ENCODE data around the gene ABCD1. TPM values are rescaled to one million over a fixed set of nuclear protein-coding genes. Genes with fewer than 3 reads are reported as not detected.

The ABCD1 gene
- total RNA-seq, 6 experiments from 2014 or later, result 8.0 to 20.8 (median 10.9) TPM

DNA sequence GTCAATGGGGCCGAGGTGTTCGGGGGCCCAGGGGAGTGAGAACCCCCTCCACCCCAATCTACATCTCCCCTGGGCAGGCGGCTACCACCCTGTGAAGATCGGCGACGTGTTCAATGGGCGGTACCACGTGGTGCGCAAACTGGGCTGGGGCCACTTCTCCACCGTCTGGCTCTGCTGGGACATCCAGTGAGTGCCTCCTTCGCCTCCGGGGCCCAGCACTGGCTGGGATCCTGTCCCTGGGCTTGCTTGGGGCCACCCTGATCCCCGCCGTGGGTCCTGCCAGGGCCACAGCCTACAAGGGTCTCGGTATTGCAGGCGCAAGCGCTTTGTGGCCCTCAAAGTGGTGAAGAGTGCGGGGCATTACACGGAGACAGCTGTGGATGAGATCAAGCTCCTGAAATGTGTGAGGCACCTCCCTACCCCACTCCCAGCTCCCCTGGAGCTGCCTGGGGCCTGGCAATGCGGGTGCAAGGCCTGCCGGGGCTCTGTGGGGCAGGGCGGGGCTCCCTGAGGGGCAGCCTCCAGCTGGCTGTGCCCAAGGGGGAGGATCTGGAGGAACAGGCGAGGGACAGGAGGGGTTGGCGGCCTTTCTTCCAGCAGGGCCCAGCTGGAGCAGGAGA lies 56.9 kb downstream of the ABCD1 start:
- 73% methylated on average over 9 of the region's 24 CpGs for WGBS (ENCODE audit: insufficient coverage, low coverage, low lambda C conversion rate, missing lambda C conversion rate)
- no peaks in the 10 kb centered on the region for H3K9me3 ChIP-seq
- TF ChIP-seq POLR2A (IDR thresholded peaks at IDR 0.05), result no peak
- TF ChIP-seq, protein P1, sequence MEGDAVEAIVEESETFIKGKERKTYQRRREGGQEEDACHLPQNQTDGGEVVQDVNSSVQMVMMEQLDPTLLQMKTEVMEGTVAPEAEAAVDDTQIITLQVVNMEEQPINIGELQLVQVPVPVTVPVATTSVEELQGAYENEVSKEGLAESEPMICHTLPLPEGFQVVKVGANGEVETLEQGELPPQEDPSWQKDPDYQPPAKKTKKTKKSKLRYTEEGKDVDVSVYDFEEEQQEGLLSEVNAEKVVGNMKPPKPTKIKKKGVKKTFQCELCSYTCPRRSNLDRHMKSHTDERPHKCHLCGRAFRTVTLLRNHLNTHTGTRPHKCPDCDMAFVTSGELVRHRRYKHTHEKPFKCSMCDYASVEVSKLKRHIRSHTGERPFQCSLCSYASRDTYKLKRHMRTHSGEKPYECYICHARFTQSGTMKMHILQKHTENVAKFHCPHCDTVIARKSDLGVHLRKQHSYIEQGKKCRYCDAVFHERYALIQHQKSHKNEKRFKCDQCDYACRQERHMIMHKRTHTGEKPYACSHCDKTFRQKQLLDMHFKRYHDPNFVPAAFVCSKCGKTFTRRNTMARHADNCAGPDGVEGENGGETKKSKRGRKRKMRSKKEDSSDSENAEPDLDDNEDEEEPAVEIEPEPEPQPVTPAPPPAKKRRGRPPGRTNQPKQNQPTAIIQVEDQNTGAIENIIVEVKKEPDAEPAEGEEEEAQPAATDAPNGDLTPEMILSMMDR (IDR thresholded peaks at IDR 0.05), result no peak
- DNase-seq (no peak), ATAC-seq (peak in 1 of 4 donors; percentile 10)
- H3K27me3 ChIP-seq, result no peaks in the 10 kb centered on the region
- intact Hi-C loops (cut with DNase I), result no loop called here
- peaks cover 0 to 7% (median 2%) of the 10 kb centered on the region in 4 donors for H3K36me3 ChIP-seq
- no peak overlapping the region for H3K27ac ChIP-seq
- H3K4me1 ChIP-seq, result no peaks in the 10 kb centered on the region
- no peak overlapping the region for H3K4me3 ChIP-seq

DNA sequence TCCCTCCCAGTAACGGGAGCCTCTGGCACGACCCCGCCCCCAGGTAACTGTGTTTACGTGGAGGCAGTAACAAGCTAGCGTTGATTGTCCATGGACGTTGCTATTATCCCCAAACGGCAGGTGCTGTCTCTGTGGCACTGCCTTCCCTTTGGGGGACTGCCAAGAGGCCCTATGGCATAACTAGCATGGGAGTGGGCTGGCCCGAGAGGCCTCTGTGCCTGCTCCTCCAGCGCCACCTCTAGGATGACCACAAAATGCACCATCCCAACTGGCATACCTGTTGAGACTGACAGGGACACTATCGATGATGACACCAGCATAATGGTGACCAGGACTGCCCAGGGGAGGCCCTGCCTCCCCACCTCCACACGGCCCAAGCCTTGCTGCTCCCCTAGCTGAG lies 57.7 kb downstream of the ABCD1 start:
- Histone ChIP-seq H3K27me3 (no peaks in the 10 kb centered on the region), H3K9me3 (no peaks in the 10 kb centered on the region), H3K4me1 (no peaks in the 10 kb centered on the region), H3K36me3 (peaks cover 0 to 7% (median 2%) of the 10 kb centered on the region in 4 donors), H3K4me3 (no peak overlapping the region), H3K27ac (no peak overlapping the region)
- no peak for TF ChIP-seq POLR2A (IDR thresholded peaks at IDR 0.05)
- TF ChIP-seq, protein P1 (IDR thresholded peaks at IDR 0.05), result no peak
- intact Hi-C loops (cut with DNase I), result no loop called here
- no CpG with 5 or more reads among the region's 11 CpGs for WGBS (ENCODE audit: insufficient coverage, low coverage, low lambda C conversion rate, missing lambda C conversion rate)
- no peak for DNase-seq
- ATAC-seq, result no peak

DNA sequence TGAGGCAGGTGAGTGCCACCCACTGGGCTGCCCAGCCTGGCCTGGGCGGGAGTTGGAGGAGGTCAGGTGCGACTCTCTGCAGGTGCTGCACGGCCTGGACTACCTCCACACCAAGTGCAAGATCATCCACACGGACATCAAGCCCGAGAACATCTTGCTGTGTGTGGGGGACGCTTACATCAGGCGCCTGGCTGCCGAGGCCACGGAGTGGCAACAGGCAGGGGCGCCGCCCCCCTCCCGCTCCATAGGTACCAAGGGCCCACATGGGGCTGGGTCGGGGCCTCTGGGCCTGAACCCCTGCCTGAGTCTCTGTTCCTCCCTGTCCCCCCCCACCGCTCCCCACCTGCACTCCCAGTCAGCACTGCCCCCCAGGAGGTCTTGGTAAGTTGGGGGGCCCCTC lies 58.2 kb downstream of the ABCD1 start:
- ATAC-seq (no peak), DNase-seq (no peak)
- Histone ChIP-seq H3K9me3 (no peaks in the 10 kb centered on the region), H3K4me3 (no peak overlapping the region), H3K27me3 (no peaks in the 10 kb centered on the region), H3K36me3 (peaks cover 0 to 7% (median 2%) of the 10 kb centered on the region in 4 donors), H3K4me1 (no peaks in the 10 kb centered on the region), H3K27ac (no peak overlapping the region)
- TF ChIP-seq, protein P1 (IDR thresholded peaks at IDR 0.05), result no peak
- TF ChIP-seq POLR2A (IDR thresholded peaks at IDR 0.05), result no peak
- intact Hi-C loops (cut with DNase I), result no loop called here
- 80% methylated on average over 1 of the region's 14 CpGs for WGBS (ENCODE audit: insufficient coverage, low coverage, low lambda C conversion rate, missing lambda C conversion rate)

DNA sequence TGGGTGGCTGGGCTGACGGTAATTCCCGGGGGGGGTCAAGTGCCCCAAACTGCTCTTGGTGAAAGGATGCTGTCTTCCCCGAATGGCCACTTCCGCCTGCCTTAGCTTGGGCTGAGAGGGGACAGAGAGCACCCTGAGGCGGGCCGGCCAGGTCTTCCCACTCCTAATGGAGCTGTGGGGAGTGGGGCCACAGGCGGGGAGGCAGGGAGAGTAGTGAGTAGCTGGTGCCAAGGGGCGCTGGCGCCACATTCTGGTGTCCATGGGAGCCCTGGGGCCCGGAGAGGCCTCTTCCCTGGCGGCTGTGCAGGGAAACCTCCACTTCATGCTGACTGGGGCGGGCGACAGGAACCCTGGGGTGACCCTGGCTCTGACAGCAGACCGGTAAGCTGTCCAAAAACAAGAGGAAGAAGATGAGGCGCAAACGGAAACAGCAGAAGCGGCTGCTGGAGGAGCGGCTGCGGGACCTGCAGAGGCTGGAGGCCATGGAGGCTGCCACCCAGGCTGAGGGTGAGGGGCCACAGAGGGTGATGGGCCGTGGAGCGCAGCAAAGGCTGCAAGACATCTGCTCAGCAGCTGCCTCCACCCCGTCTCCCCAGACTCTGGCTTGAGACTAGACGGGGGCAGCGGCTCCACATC lies 58.8 kb downstream of the ABCD1 start:
- ATAC-seq, result peak in 1 of 4 donors; percentile 4
- no peak for DNase-seq
- no peak overlapping the region for H3K27ac ChIP-seq
- intact Hi-C loops (cut with DNase I), result no loop called here
- TF ChIP-seq, protein P1 (IDR thresholded peaks at IDR 0.05), result no peak
- no peak for TF ChIP-seq POLR2A (IDR thresholded peaks at IDR 0.05)
- no peaks in the 10 kb centered on the region for H3K27me3 ChIP-seq
- peaks cover 0 to 7% (median 2%) of the 10 kb centered on the region in 4 donors for H3K36me3 ChIP-seq
- no peaks in the 10 kb centered on the region for H3K4me1 ChIP-seq
- 69% methylated on average over 5 of the region's 24 CpGs for WGBS (ENCODE audit: insufficient coverage, low coverage, low lambda C conversion rate, missing lambda C conversion rate)
- no peaks in the 10 kb centered on the region for H3K9me3 ChIP-seq
- H3K4me3 ChIP-seq, result no peak overlapping the region
